ENCODE results near the gene MARK1. TPM values are rescaled to one million over a fixed set of nuclear protein-coding genes. Genes with fewer than 3 reads are reported as not detected.
A peak's percentile ranks its signal among the peaks of the same experiment; 100 is the strongest.

Gene MARK1
- total RNA-seq, 1 experiment from 2014 or later = 13.9 TPM

- H3K4me1 Mint-ChIP-seq = peaks cover 10% of the 10 kb centered on the region; the same call in 1 of the 2 replicates
- ChIA-PET POLR2A (no interaction called here), CTCF (no interaction called here)
- TF ChIP-seq ZMAT4 (CRISPR knock-in tag; IDR thresholded peaks at IDR 0.05) = no peak
- TF ChIP-seq ETV6 (CRISPR knock-in tag; IDR thresholded peaks at IDR 0.05) = no peak
- no peak for TF ChIP-seq TEAD4 (CRISPR knock-in tag; IDR thresholded peaks at IDR 0.05)
- TF ChIP-seq, protein P1, sequence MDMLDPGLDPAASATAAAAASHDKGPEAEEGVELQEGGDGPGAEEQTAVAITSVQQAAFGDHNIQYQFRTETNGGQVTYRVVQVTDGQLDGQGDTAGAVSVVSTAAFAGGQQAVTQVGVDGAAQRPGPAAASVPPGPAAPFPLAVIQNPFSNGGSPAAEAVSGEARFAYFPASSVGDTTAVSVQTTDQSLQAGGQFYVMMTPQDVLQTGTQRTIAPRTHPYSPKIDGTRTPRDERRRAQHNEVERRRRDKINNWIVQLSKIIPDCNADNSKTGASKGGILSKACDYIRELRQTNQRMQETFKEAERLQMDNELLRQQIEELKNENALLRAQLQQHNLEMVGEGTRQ (CRISPR knock-in tag; IDR thresholded peaks at IDR 0.05) = no peak
- TF ChIP-seq NR1H2 (CRISPR knock-in tag; IDR thresholded peaks at IDR 0.05) = no peak
- TF ChIP-seq ZNF532 (CRISPR knock-in tag; IDR thresholded peaks at IDR 0.05; ENCODE audit: borderline replicate concordance) = no peak
- TF ChIP-seq ELF4 (CRISPR knock-in tag; IDR thresholded peaks at IDR 0.05; ENCODE audit: low read depth) = no peak
- TF ChIP-seq ESRRA (CRISPR knock-in tag; IDR thresholded peaks at IDR 0.05; ENCODE audit: borderline replicate concordance) = no peak
- no peak for TF ChIP-seq MXD4 (CRISPR knock-in tag; IDR thresholded peaks at IDR 0.05; ENCODE audit: borderline replicate concordance)
- TF ChIP-seq, protein P2, sequence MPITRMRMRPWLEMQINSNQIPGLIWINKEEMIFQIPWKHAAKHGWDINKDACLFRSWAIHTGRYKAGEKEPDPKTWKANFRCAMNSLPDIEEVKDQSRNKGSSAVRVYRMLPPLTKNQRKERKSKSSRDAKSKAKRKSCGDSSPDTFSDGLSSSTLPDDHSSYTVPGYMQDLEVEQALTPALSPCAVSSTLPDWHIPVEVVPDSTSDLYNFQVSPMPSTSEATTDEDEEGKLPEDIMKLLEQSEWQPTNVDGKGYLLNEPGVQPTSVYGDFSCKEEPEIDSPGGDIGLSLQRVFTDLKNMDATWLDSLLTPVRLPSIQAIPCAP (CRISPR knock-in tag; IDR thresholded peaks at IDR 0.05) = no peak
- no peak for TF ChIP-seq RELA (CRISPR knock-in tag; IDR thresholded peaks at IDR 0.05; ENCODE audit: borderline replicate concordance)
- H3K27me3 Mint-ChIP-seq (ENCODE audit: low read depth) = no peaks in the 10 kb centered on the region; the same call in 1 of the 2 replicates
- peak; percentile 29; the same call in 1 of the 2 replicates for ATAC-seq
- H3K27ac Mint-ChIP-seq = no peak overlapping the region
- DNase-seq (ENCODE audit: low spot score) = no peak
- H3K9me3 Mint-ChIP-seq = no peaks in the 10 kb centered on the region
- H3K36me3 Mint-ChIP-seq = no peaks in the 10 kb centered on the region
- H3K4me3 Mint-ChIP-seq = no peak overlapping the region
Measured at GRCh38 chr1:220487297-220487820, 40.6 kb upstream of the MARK1 start.

- TF ChIP-seq TP53 (CRISPR knock-in tag; IDR thresholded peaks at IDR 0.05) = no peak
- TF ChIP-seq, protein P3, sequence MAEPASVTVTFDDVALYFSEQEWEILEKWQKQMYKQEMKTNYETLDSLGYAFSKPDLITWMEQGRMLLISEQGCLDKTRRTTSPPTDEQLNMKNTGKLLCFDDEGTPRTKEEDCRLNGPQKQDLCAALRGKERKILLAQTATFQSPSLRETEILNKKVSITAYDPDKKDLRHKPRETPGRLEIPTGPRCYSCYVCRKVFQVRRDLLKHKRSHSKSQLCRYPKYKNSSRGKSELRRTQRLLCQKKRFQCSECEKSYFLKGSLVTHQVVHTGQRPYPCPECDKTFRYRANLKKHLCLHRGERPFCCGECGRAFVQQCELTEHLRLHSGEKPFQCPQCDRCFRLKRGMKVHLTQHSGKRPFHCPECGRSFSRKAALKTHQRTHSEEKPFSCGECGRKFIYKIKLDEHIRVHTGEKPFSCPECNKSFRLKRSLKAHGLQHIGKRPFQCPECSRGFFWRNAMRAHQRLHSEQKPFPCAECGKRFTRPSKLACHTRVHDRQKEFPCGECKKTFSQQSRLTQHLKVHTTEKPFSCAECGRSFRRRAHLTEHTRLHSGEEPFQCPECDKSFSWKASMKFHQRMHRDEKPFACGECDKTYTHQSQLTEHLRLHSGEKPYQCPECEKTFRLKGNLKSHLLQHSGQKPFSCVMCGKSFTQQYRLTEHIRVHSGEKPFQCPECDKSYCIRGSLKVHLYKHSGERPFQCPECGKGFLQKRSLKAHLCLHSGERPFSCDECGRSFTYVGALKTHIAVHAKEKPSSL (CRISPR knock-in tag; conservative IDR thresholded peaks at IDR 0.05) = no peak
- H3K27ac Mint-ChIP-seq = no peak overlapping the region
- DNase-seq (ENCODE audit: low spot score) (no peak), ATAC-seq (no peak)
- H3K4me1 Mint-ChIP-seq = peaks cover 6% of the 10 kb centered on the region; the same call in 1 of the 2 replicates
- ChIA-PET POLR2A (interaction anchor here (1.4 kb wide), 1 partner anchor 8 kb away, joined by 3 read pairs; no protein-coding TSS in a partner anchor), CTCF (no interaction called here)
- H3K36me3 Mint-ChIP-seq = no peaks in the 10 kb centered on the region
- H3K9me3 Mint-ChIP-seq = no peaks in the 10 kb centered on the region
- H3K4me3 Mint-ChIP-seq = no peak overlapping the region
- no peaks in the 10 kb centered on the region; the same call in 1 of the 2 replicates for H3K27me3 Mint-ChIP-seq (ENCODE audit: low read depth)
Measured at GRCh38 chr1:220491891-220492290, 36.0 kb upstream of the MARK1 start.

Measured in WTC11 (cell line).